H1 (cell line): ENCODE results near the gene NR2F1-AS1. TPM values are rescaled to one million over a fixed set of nuclear protein-coding genes. Genes with fewer than 3 reads are reported as not detected.

Source experiments
- CTCF ChIA-PET: fragments of 300-600 bp; sonication (Branson Sonifier 250); formaldehyde crosslinking; loops from one replicate; lab custom pipeline; 2021; ENCODE audit not compliant: partially characterized antibody; lab: Charles Lee
- POLR2A ChIA-PET: fragments of 300-600 bp; sonication (Branson Sonifier 250); formaldehyde crosslinking; loops from one replicate; lab custom pipeline; 2021; ENCODE audit warnings: inconsistent platforms; ENCODE audit not compliant: partially characterized antibody; lab: Charles Lee
- DNase-seq, 2 experiments: peaks; one replicate each; pipeline versions ENCODE4 v3.0.0 to v3.0.0-alpha.2; 2010 to 2022; ENCODE audit warnings: low spot score in 2 of 2, low read depth in 1 of 2, mixed read lengths in 1 of 2
- FAIRE-seq: peaks from 2 replicates; lab custom pipeline; 2011; peaks lifted over from hg19 to GRCh38; lab: Jason Lieb, UNC
- H2AFZ ChIP-seq: 2 replicates; pipeline ENCODE4 v1.8.1; 2012; ENCODE audit warnings: low read length, inconsistent platforms
- H2AK5ac ChIP-seq: 2 replicates; pipeline ENCODE4 v1.6.1; 2013; ENCODE audit warnings: low read depth, low read length
- H2BK120ac ChIP-seq: replicated peaks from 2 replicates; pipeline ENCODE3; 2013; ENCODE audit warnings: low read depth, low read length, inconsistent platforms
- H2BK12ac ChIP-seq: 2 replicates; pipeline ENCODE4 v1.6.1; 2013; ENCODE audit warnings: low read depth, low read length
- H2BK15ac ChIP-seq: 2 replicates; pipeline ENCODE4 v1.6.1; 2013; ENCODE audit warnings: low read length
- H2BK20ac ChIP-seq: 2 replicates; pipeline ENCODE4 v1.6.1; 2013; ENCODE audit warnings: low read length
- H2BK5ac ChIP-seq: 2 replicates; pipeline ENCODE4 v1.6.1; 2013; ENCODE audit warnings: low read depth, low read length
- H3K14ac ChIP-seq: 2 replicates; pipeline ENCODE4 v1.6.1; 2013; ENCODE audit warnings: inconsistent platforms; ENCODE audit not compliant: insufficient read length
- H3K18ac ChIP-seq: 2 replicates; pipeline ENCODE4 v1.6.1; 2013; ENCODE audit warnings: low read length; ENCODE audit errors: extremely low read depth
- H3K23ac ChIP-seq: 2 replicates; pipeline ENCODE4 v1.6.1; 2013; ENCODE audit warnings: inconsistent platforms; ENCODE audit not compliant: insufficient read length
- H3K23me2 ChIP-seq: 2 replicates; pipeline ENCODE4 v1.6.1; 2013; ENCODE audit warnings: low read depth, low read length
- H3K27ac ChIP-seq: 2 replicates; pipeline ENCODE4 v1.6.1; 2011; ENCODE audit warnings: low read depth, low read length, inconsistent platforms
- H3K27me3 ChIP-seq, 4 experiments: replicated peaks in 1 of 4; 1 replicate in 1 of 4; 2 replicates in 3 of 4; pipeline versions ENCODE4 v1.6.1 to v1.8.1; 2011 to 2013; ENCODE audit warnings: low read length in 3 of 4, mild to moderate bottlenecking in 3 of 4, inconsistent platforms in 2 of 4, mixed read lengths in 2 of 4, moderate library complexity in 1 of 4; ENCODE audit not compliant: control insufficient read depth in 3 of 4, insufficient read depth in 3 of 4; ENCODE audit errors: extremely low read depth in 1 of 4
- H3K36me3 ChIP-seq, 4 experiments: 2 replicates each; pipeline versions ENCODE4 v1.6.1 to v1.8.1; 2011 to 2013; ENCODE audit warnings: mild to moderate bottlenecking in 4 of 4, low read length in 3 of 4, moderate library complexity in 2 of 4, control low read depth in 1 of 4, inconsistent platforms in 1 of 4; ENCODE audit not compliant: insufficient read depth in 4 of 4, control insufficient read depth in 2 of 4
- H3K4ac ChIP-seq: replicated peaks from 2 replicates; pipeline ENCODE3; 2013; ENCODE audit warnings: low read length, low read depth, mixed read lengths, inconsistent platforms; ENCODE audit not compliant: insufficient read length
- H3K4me1 ChIP-seq, 4 experiments: replicated peaks in 1 of 4; 1 replicate in 1 of 4; 2 replicates in 3 of 4; pipeline versions ENCODE4 v1.6.1 to v1.8.1; 2011 to 2013; ENCODE audit warnings: low read length in 3 of 4, inconsistent platforms in 2 of 4, mixed read lengths in 1 of 4; ENCODE audit not compliant: insufficient read depth in 4 of 4, control insufficient read depth in 3 of 4
- H3K4me2 ChIP-seq, 2 experiments: 2 replicates each; pipeline versions ENCODE4 v1.6.1 to v1.8.1; 2011 to 2013; ENCODE audit warnings: low read depth in 2 of 2, low read length in 2 of 2, control low read depth in 1 of 2, inconsistent platforms in 1 of 2, mild to moderate bottlenecking in 1 of 2; ENCODE audit not compliant: insufficient read depth in 1 of 2
- H3K4me3 ChIP-seq, 4 experiments: fragments of 200-600, 300-600 bp in 1 of 4; sonication (generic), shearing (Covaris generic), sonication (Bioruptor Twin) in 1 of 4; 2 replicates each; pipeline versions ENCODE4 v1.5.1 to v1.8.1; 2011 to 2016; ENCODE audit warnings: low read length in 4 of 4, low read depth in 3 of 4, control low read depth in 2 of 4, inconsistent platforms in 2 of 4, mild to moderate bottlenecking in 2 of 4, mixed read lengths in 1 of 4, moderate library complexity in 1 of 4; ENCODE audit not compliant: insufficient read depth in 2 of 4; ENCODE audit errors: extremely low read depth in 1 of 4
- H3K56ac ChIP-seq: replicated peaks from 2 replicates; pipeline ENCODE3; 2013; ENCODE audit warnings: low read depth, mild to moderate bottlenecking, mixed read lengths, low read length, inconsistent platforms; ENCODE audit not compliant: insufficient read length
- H3K79me1 ChIP-seq: 2 replicates; pipeline ENCODE4 v1.6.1; 2013; ENCODE audit warnings: low read depth, low read length, control low read depth
- H3K79me2 ChIP-seq, 2 experiments: 2 replicates each; pipeline versions ENCODE4 v1.6.1 to v1.8.1; 2012 to 2013; ENCODE audit warnings: low read length in 2 of 2, mild to moderate bottlenecking in 2 of 2, inconsistent platforms in 1 of 2; ENCODE audit not compliant: insufficient read depth in 2 of 2, control insufficient read depth in 1 of 2
- H3K9ac ChIP-seq, 4 experiments: replicated peaks in 1 of 4; 1 replicate in 1 of 4; 2 replicates in 3 of 4; pipeline versions ENCODE4 v1.6.1 to v1.8.1; 2011 to 2013; ENCODE audit warnings: low read depth in 3 of 4, low read length in 3 of 4, control low read depth in 2 of 4, mild to moderate bottlenecking in 2 of 4, moderate library complexity in 2 of 4, inconsistent platforms in 1 of 4; ENCODE audit errors: extremely low read depth in 1 of 4
- H3K9me3 ChIP-seq, 2 experiments: 2 replicates each; pipeline versions ENCODE4 v1.6.1 to v1.8.1; 2012 to 2013; ENCODE audit warnings: mild to moderate bottlenecking in 2 of 2, moderate library complexity in 2 of 2, control low read depth in 1 of 2, inconsistent platforms in 1 of 2, low read depth in 1 of 2, low read length in 1 of 2, mixed read lengths in 1 of 2; ENCODE audit not compliant: insufficient read depth in 2 of 2
- H4K20me1 ChIP-seq, 2 experiments: replicated peaks in 1 of 2; 2 replicates each; pipeline versions ENCODE3 to v1.8.1; 2011 to 2013; ENCODE audit warnings: inconsistent platforms in 2 of 2, low read length in 2 of 2, mild to moderate bottlenecking in 1 of 2; ENCODE audit not compliant: insufficient read depth in 2 of 2, control insufficient read depth in 1 of 2
- H4K5ac ChIP-seq: 2 replicates; pipeline ENCODE4 v1.6.1; 2013; ENCODE audit warnings: low read length, low read depth, mixed read lengths, inconsistent platforms; ENCODE audit not compliant: insufficient read length
- H4K8ac ChIP-seq: 2 replicates; pipeline ENCODE4 v1.8.0; 2013; ENCODE audit warnings: mild to moderate bottlenecking, moderate library complexity, low read length, inconsistent platforms; ENCODE audit not compliant: insufficient read depth; ENCODE audit errors: extremely low read depth
- H4K91ac ChIP-seq: replicated peaks from 2 replicates; pipeline ENCODE3; 2013; ENCODE audit warnings: low read length, mixed read lengths, inconsistent platforms; ENCODE audit not compliant: insufficient read length
- E2F6 ChIP-seq: IDR thresholded peaks from 2 replicates; pipeline ENCODE4 v1.6.1; 2012; ENCODE audit warnings: inconsistent platforms
- GABPA ChIP-seq: IDR thresholded peaks from 2 replicates; pipeline ENCODE4 v1.6.1; 2011; ENCODE audit warnings: mild to moderate bottlenecking, low read length, moderate library complexity, borderline replicate concordance; ENCODE audit not compliant: insufficient read depth
- HDAC6 ChIP-seq: IDR thresholded peaks from one replicate; pipeline ENCODE4 v1.7.1; 2012; ENCODE audit warnings: low read depth, mild to moderate bottlenecking, inconsistent platforms, low read length, moderate library complexity
- JUND ChIP-seq: IDR thresholded peaks from 2 replicates; pipeline ENCODE4 v1.6.1; 2011; ENCODE audit warnings: mild to moderate bottlenecking, improper control_type of control experiment, low read length
- MAFK ChIP-seq: IDR thresholded peaks from 2 replicates; pipeline ENCODE4 v1.6.1; 2012; ENCODE audit warnings: low read depth, mild to moderate bottlenecking, improper control_type of control experiment, low read length
- PHF8 ChIP-seq: fragments of 200-600 bp; sonication (generic); conservative IDR thresholded peaks from 2 replicates; pipeline ENCODE4 v1.7.1; 2012; ENCODE audit warnings: low read depth, mild to moderate bottlenecking, inconsistent platforms, low read length, moderate library complexity
- SIX5 ChIP-seq: IDR thresholded peaks from 2 replicates; pipeline ENCODE4 v1.6.1; 2011; ENCODE audit warnings: mild to moderate bottlenecking, low read depth, low read length
- SRF ChIP-seq: IDR thresholded peaks from 2 replicates; pipeline ENCODE4 v1.6.1; 2011; ENCODE audit warnings: mild to moderate bottlenecking, low read depth, low read length, moderate library complexity
- TAF7 ChIP-seq: optimal IDR thresholded peaks from 2 replicates; pipeline ENCODE3; 2011; ENCODE audit warnings: low read depth, mild to moderate bottlenecking, inconsistent platforms, low read length, moderate library complexity, borderline replicate concordance
- TEAD4 ChIP-seq: IDR thresholded peaks from 2 replicates; pipeline ENCODE4 v1.6.1; 2012; ENCODE audit warnings: low read depth, low read length, inconsistent platforms, mixed read lengths
- USF2 ChIP-seq: IDR thresholded peaks from 2 replicates; pipeline ENCODE4 v1.6.1; 2011; ENCODE audit warnings: low read length, improper control_type of control experiment
- polyA plus RNA-seq, 7 experiments: library from polyadenylated mRNA; depleted of rRNA in 3 of 7; stranded (reverse) in 5 of 7; unstranded in 2 of 7; fragments of >200 nt in 5 of 7; fragments of 200-250 nt in 2 of 7; gene quantifications; 1 replicate in 5 of 7; 2 replicates in 1 of 7; 4 replicates in 1 of 7; pipeline versions ENCODE4 v1.2.1 to v1.2.3, GENCODE V29; 2011 to 2013; ENCODE audit warnings: missing spikeins in 2 of 7, mixed read lengths in 2 of 7
- total RNA-seq: library from RNA; stranded (reverse); fragmentation: NEBNext Ultra II Directional; extraction: Animal tissue kit (Norgen Biotek cat#: 25700); gene quantifications from 2 replicates; pipeline ENCODE4 v1.2.1, GENCODE V29; 2021

NR2F1-AS1 gene
- total and polyA plus RNA-seq, 2 of the 8 experiments (the other 6 are each of a cell fraction or from before 2014, with no cell fraction given) = 1.6 to 5.6 TPM

- H3K27me3 ChIP-seq = no peaks in the 10 kb centered on the region
- no peaks in the 10 kb centered on the region for H3K36me3 ChIP-seq
- no peak overlapping the region for H2BK20ac ChIP-seq
- 0 out of 4 replicates have a peak, but pooled peaks cover 0 to 3% of the 10 kb centered on the region in 2 experiments for H3K9me3 ChIP-seq
- FAIRE-seq = peak; percentile 57
- no peak overlapping the region for H3K4me2 ChIP-seq
- H3K14ac ChIP-seq = no peak overlapping the region
- POLR2A ChIA-PET = no interaction called here
- H3K9ac ChIP-seq = no peak overlapping the region
- H3K79me1 ChIP-seq = no peaks in the 10 kb centered on the region
- no peak overlapping the region for H2AK5ac ChIP-seq
- H3K18ac ChIP-seq = no peak overlapping the region
- H2AFZ ChIP-seq = no peak overlapping the region
- DNase-seq = no peak
- no peak overlapping the region for H3K56ac ChIP-seq
- H2BK15ac ChIP-seq = no peak overlapping the region
- no peaks in the 10 kb centered on the region for H3K4me1 ChIP-seq
- H4K5ac ChIP-seq = no peak overlapping the region
- no peak overlapping the region for H3K4ac ChIP-seq
- H4K91ac ChIP-seq = no peak overlapping the region
- H3K23ac ChIP-seq = no peak overlapping the region
- no peak overlapping the region for H3K27ac ChIP-seq
- no peaks in the 10 kb centered on the region for H3K79me2 ChIP-seq
- CTCF ChIA-PET = no interaction called here
- no peaks in the 10 kb centered on the region for H4K20me1 ChIP-seq
- no peak overlapping the region for H4K8ac ChIP-seq
- H2BK12ac ChIP-seq = no peak overlapping the region
- H2BK5ac ChIP-seq = no peak overlapping the region
- no peak overlapping the region for H2BK120ac ChIP-seq
- H3K23me2 ChIP-seq = no peaks in the 10 kb centered on the region
- no peak overlapping the region for H3K4me3 ChIP-seq
- TF ChIP-seq SRF (no peak), TEAD4 (no peak), HDAC6 (no peak), USF2 (no peak), E2F6 (no peak), GABPA (no peak), JUND (no peak), TAF7 (no peak), SIX5 (no peak), MAFK (no peak), PHF8 (no peak)
Observed at GRCh38 chr5:93479982-93480509, 101.0 kb downstream of the NR2F1-AS1 start.
